Brain pericyte (primary cell): ENCODE data around the gene ABCA8.
"Not testable (repeated sequence)": the region's sequence is repeated elsewhere in the genome, so short reads cannot be mapped to it uniquely, and the experiment has no call there.

Experiments used
- DNase-seq: peaks from one replicate; pipeline ENCODE4 v3.0.0-alpha.2; 2012; ENCODE audit warnings: low read depth, low spot score

Gene ABCA8, protein sequence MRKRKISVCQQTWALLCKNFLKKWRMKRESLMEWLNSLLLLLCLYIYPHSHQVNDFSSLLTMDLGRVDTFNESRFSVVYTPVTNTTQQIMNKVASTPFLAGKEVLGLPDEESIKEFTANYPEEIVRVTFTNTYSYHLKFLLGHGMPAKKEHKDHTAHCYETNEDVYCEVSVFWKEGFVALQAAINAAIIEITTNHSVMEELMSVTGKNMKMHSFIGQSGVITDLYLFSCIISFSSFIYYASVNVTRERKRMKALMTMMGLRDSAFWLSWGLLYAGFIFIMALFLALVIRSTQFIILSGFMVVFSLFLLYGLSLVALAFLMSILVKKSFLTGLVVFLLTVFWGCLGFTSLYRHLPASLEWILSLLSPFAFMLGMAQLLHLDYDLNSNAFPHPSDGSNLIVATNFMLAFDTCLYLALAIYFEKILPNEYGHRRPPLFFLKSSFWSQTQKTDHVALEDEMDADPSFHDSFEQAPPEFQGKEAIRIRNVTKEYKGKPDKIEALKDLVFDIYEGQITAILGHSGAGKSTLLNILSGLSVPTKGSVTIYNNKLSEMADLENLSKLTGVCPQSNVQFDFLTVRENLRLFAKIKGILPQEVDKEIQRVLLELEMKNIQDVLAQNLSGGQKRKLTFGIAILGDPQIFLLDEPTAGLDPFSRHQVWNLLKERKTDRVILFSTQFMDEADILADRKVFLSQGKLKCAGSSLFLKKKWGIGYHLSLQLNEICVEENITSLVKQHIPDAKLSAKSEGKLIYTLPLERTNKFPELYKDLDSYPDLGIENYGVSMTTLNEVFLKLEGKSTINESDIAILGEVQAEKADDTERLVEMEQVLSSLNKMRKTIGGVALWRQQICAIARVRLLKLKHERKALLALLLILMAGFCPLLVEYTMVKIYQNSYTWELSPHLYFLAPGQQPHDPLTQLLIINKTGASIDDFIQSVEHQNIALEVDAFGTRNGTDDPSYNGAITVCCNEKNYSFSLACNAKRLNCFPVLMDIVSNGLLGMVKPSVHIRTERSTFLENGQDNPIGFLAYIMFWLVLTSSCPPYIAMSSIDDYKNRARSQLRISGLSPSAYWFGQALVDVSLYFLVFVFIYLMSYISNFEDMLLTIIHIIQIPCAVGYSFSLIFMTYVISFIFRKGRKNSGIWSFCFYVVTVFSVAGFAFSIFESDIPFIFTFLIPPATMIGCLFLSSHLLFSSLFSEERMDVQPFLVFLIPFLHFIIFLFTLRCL (N-terminal part only)

DNA sequence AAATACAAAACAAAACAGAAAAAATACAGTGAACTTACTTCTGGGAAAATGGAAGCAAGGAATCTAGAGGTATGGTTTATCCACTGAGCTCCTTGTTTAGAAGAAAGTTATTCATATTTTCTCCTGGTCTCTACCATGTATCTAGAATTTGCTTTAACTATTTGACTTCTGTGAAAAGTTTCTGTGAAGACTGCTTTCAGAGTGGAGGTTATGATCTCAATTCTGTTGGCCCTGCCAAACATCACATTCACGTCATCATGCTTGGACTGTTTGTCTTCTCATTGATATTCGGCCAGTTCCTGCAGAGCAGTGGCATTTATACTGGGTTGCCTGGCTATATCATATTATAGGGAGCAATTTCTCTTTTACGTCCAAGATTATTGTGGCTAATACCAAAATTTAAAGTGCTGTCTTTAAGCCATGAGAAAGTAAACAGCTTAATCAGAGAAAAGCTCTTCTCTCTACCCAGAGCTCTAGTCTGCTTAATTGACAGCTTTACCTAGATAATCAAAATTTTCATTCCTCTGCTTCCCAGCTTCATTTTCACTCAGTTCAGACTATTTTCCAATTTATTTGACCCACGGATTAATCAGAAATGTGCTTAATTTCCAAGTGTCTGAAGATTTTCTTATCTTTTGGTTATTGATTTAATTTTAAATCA lies at the start of gene ABCA8:
TSS of gene ABCA8 (minus strand) at position 212 of the 661 bp plus-strand sequence. CDS start 13,358 bp downstream, outside the sequence.
- DNase-seq: peak; percentile 63

DNA sequence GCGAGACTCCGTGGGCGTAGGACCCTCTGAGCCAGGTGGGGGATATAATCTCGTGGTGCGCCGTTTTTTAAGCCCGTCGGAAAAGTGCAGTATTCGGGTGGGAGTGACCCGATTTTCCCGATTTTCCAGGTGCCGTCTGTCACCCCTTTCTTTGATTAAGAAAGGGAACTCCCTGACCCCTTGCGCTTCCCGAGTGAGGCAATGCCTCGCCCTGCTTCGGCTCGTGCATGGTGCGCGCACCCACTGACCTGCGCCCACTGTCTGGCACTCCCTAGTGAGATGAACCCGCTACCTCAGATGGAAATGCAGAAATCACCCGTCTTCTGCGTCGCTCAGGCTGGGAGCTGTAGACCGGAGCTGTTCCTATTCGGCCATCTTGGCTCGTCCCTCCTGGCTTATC lies 49.6 kb upstream of the ABCA8 start:
- not testable (repeated sequence) for DNase-seq

DNA sequence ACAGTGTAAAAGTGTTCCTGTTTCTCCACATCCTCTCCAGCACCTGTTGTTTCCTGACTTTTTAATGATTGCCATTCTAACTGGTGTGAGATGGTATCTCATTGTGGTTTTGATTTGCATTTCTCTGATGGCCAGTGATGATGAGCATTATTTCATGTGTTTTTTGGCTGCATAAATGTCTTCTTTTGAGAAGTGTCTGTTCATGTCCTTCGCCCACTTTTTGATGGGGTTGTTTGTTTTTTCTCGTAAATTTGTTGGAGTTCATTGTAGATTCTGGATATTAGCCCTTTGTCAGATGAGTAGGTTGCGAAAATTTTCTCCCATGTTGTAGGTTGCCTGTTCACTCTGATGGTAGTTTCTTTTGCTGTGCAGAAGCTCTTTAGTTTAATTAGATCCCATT lies 44.6 kb upstream of the ABCA8 start:
- not testable (repeated sequence) for DNase-seq

DNA sequence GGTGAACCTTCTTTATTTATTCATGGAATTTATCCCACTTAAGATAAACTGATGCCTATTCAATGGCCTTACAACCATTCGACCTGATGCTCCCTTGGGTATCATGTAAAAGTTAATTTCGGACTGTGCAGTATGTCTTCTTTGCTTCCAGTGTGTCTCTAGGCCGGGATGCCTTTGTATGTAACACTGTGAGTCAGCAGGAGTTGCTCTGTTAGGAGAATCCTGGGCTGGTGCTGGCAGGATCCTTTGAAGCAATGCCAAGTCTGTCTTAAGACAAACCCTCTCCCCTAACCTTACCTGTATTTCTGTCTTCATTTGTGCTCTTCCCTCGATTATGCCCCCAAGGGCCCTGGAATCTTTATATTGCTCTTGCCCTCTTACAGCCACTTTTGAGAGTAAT lies 37.9 kb upstream of the ABCA8 start:
- no peak for DNase-seq

DNA sequence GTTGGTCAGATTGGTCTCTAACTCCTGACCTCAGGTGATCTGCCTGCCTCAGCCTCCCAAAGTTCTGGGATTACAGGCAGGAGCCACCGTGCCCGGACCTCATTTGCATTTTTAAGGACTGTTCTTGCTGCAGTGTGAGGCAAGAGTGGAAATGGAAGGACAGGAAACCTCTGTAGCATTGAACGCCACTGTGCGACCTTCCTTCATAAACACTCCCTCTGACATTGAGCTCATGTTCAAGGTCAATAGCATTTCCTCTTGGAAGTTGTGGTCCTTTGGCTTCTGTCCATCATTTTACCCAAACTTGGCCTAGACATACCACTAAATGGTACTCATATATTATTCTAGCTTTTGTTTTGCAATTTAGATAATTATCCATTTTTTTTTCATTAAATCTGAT lies 32.8 kb upstream of the ABCA8 start:
- DNase-seq: no peak

DNA sequence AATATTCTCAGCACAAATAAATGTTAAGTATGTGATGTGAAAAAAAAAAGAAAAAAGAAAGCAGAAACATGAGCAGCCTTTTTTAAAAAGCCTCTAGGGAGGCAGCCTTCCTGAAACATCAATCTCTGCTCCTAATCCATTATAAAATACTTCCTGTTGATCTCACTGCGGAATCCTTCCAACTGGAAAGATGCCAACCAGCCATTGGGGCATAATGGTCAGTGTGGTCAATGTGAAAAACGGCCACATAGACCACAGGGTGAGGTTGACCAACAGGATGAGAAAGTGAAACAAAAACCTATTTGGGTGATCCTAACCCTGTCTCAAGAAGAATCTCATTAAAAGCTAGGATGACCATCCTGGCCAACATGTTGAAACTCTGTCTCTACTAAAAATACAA lies 26.1 kb upstream of the ABCA8 start:
- peak; percentile 26 for DNase-seq

DNA sequence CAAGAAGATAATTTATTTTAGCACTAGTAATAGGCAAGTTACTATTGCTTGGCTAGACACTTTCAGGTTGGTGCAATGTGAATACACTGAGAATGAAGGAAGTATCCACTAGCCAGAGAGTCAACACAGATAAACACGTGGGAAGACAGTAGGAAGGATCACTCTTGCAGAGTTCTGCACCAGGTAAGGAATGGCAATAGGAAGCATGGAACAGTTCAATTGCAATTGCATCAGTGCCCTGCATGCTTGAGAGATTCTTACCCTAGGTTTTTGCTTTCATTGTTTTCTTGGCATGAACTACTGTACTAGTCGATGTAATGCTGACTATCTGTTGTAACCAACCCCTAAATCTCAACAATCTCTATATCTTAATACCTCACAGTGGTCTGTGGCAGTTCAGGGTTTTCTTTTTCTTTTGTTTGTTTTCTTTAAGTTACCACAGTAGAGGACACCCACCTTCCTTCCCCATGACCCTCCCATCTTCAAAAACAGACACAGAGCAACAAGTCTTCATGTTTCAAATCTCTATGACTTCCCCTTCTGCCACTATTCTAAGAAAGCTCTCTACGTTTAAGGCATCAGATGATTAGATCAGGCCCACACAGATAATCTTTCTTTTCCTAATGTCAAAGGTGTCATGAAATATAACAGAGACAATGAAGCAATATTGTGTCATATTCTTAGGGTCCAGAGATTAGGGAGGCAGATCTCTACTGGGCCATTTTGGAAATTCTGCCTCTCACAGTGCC lies 18.1 kb upstream of the ABCA8 start:
- DNase-seq: no peak

DNA sequence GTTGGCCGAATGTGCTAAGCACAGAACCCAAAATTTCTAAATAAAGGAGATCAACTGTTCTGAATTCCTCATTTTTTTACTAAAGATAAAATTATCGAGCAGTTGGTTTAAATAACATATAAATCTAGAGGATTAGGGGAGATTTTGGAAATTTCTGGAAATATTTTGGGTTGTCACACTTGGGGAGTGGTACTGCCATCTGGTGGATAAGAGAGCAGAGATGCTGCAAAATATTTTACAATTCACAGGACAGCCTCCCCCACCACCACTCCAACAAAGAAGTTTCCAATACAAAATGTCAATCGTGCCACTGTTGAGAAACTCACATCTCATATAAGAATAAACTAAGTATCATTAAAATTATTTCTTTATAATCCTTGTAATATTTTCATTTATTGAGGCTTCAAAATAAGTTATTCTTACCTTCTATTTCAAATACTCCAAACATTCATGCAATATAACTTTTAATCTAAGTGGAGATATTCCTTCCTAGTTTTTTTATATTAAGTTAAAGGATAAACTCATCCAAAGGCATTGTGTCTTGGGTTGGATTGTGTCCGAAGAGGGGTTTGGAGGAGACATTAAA lies 17.0 kb upstream of the ABCA8 start:
- no peak for DNase-seq

DNA sequence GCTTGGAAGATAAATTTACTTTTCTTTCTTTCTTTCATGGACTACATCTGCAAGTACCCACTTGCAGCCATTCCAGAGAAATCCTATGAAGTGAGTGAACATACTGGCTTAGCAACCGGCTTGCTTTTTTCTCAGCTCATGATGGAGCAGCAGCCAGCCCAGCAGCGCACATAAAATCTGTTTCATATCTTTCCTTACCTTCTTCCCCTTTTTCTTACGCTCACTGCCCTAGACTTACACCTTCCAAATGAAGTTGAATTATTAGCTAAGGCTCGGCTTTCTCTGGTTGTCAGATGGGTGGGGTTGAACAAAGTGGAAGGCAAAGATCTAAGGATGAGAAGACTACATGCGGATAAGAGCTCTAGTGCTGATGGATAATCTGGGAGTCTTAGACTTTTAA lies 13.9 kb upstream of the ABCA8 start:
- DNase-seq: no peak

DNA sequence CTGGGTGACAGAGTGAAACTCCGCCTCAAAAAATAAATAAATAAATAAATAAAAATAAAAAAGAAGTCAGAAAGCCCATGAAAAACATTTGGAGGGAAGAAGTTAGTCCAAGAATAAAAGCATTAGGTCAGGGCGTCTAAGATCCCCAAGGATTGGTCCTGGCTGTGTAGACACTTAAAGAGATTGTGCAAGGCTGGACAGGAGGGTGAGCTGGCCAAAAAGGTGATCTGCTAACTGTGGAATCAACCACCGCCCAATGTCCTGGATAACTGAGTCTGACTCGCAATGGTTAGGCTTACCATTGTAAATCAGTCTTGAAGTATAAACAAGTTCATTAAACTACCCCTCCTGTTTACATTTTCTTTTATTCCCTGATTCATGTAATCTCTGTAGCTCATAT lies 8.8 kb upstream of the ABCA8 start:
- no peak for DNase-seq

DNA sequence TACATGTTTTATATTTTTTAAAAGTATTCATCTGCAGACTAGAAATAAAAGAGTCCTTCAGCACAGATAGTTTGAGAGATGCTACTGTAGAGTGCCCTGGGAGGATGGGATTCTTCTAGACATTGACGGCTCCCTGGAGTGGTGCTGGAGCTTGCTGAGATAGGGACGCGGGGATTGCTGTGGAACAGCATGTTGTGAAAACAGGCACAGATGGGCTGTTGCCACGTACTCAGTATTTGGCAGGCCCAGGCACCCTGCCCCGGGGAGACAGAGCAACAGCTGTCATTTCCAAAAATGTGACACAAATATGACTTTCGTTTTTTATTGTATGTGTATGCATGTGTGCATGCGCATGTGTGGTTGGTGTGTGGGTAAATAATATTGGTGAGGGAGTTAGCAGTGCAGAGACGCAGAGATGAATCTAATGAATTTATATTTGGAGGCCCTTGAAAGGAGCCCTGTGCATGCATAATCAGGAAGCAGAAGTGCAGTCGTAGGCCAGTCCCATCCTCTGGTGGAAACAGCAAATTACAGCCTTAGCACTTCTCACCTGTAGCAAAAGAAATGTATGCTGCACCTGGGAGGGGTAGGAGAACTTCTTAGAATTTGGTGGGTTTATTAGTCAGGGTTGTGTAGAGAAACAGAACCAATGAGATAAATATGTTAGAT lies 6.2 kb upstream of the ABCA8 start:
- no peak for DNase-seq

DNA sequence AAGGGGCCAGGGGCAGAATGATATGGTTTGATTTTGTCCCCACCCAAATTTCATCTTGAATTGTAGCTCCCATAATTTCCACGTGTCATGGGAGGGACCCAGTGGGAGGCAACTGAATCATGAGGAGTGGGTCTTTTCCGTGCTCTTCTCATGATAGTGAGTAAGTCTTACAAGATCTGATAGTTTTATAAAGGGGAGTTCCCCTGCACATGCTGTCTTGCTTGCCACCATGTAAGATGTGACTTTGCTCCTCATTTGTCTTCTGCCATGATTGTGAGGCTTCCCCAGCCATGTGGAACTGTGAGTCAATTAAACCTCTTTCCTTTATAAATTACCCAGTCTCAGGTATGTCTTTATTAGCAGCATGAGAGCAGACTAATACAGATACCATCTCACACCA lies 3.9 kb upstream of the ABCA8 start:
- DNase-seq: not testable (repeated sequence)

DNA sequence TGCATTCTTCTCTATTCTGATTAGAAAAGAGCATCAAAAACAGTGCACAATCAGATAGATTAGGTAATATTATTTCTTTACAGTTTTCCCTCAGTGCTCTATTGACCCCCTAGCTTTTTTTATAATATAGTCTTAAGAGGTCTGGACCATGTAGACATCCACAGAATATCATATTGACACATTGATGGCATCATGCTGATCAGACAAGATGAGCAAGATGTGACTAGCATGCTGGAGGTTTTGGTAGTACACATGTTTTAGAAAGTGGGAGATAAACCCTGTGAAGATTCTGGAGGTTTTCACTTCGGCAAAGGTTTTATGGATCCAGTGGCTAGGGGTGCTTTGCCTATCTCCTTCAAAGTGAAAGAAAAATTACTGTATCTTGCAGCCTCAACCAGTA lies 2.8 kb upstream of the ABCA8 start:
- DNase-seq: no peak

DNA sequence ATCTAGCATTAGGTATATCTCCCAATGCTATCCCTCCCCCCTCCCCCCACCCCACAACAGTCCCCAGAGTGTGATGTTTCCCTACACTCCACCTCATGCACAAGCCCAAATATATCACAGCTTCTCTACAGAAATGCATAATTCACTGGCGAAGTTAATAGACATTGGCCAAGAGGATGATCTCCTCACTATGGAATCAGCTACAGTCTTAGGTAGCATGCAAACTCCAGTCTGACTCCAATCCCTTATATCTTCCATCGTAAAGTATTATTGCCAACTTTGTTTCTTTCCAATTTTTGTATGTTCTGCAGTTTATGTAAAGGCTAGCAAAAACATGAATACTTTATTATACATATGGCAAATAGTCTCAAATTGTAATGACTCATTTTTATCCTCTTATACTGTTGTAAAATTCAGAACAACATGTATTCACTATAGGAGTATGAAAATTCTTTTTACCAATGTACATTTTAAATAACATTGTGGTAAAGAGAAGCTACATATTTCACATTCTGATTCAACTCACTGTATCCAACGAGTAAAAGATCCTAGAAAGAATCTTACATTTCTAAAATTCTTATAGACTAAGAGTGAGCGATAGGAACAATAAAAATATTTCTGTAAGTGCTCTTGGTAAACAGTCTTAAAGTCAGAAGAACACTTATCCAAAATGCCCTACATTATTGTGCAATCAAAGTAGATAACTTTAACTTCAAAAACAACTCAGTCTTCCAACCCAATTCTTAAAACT lies 871 bp downstream of the ABCA8 start:
- no peak for DNase-seq

DNA sequence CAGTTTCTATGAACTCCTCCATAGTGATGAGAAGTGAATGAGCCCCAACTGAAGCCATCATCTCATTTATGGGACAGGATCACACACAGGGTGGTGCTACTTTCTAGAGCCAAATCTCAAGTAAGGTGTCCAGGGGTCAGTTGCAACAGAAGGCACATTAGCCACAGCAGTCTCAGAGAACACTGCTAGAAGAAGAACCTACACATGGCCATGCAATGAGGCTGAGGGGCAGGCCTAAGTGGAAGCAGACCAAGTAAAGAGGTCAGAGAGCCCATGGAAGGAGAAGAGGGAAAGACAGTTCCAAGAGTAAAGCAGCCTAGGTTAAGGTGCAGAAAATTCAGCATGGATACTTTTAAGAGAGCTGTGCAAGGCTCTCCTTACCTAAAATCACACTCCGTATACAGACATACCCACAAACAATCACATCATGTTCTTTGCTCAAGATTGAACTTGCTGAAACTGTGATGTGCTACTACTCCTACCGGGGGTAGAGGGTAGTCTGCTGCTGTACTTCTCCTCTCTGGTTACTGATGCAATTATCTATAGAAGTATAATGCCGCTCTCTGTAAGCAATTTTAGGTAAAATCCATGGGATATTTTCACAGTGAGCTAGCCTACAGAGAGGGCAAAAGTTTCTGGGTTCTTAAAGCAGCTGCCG lies 1.7 kb downstream of the ABCA8 start:
- DNase-seq: no peak

DNA sequence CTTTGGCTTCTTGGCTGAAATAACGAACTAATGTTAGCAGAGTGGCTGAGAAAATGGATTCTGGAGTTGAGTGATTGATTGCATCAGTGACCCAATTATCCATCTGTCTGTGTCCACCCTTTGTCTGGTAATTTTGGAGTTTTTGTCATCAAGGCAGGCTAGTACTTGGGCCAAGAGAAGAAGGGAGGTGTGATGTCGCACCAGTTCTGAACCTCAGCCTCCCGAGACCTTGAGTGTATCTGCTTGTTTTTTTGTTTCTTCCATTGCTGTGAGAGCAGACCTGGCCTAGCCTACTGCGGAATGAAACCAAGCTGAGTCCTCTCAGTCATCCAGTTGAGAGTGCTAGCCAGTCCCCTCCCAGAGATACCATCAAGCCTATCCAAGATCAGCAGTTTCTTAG lies 4.5 kb downstream of the ABCA8 start:
- no peak for DNase-seq

DNA sequence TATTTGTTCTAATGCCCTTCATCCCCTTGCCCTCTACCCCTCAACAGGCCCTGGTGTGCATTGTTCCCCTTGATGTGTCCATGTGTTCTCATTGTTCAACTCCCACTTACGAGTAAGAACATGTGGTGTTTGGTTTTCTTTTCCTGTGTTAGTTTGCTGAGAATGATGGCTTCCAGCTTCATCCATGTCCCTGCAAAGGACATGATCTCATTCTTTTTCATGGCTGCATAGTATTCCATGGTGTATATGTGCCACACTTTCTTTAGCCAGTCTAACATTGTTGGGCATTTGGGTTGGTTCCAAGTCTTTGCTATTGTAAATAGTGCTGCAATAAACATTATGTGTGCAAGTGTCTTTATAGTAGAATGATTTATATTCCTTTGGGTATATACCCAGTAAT lies 7.3 kb downstream of the ABCA8 start:
- DNase-seq: not testable (repeated sequence)

DNA sequence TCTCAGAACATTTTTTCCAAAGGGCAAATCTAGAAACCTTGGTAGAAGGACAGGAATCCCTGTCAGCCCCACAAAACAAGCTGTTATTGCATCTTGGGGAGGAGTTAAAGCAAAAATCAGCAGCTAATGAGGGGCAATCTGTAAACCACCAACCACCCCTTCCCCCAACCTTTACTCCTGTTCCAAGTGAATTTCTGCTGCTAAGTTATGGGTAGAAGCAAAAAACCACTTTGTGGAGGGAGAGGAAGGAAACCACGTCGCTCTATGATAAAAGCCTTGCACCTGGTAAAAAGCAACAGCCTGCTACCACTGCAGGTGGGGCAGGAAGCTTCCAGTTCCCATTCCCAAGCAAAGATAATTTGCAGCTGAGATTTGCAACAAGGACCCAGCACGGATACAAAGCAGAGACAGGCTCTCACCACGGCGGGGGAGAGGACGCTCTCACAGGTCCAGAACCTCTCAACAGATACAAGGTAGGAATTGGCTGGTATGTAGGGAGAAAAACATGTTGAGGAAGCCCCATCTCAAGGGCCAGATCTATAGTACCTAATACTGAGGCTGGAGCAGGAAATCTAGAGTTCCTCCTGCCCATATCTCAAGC lies 10.7 kb downstream of the ABCA8 start:
- DNase-seq: no peak
